ENCODE measurements around the gene ATL2. TPM values are rescaled to one million over a fixed set of nuclear protein-coding genes. Genes with fewer than 3 reads are reported as not detected.
A peak's percentile ranks its signal among the peaks of the same experiment; 100 is the strongest.

ATL2 gene
- total RNA-seq, 1 donor from 2014 or later: 55.8 TPM

- Histone ChIP-seq H3K27ac (ENCODE audit: low read depth, low read length) (peak overlapping the region; percentile 92), H3K4me3 (ENCODE audit: low read length in 3 of 3) (peak overlapping the region; percentile 84 to 96 (median 92)), H3K4me1 (ENCODE audit: control insufficient read depth in 3 of 3, insufficient read depth in 3 of 3, low read length in 3 of 3) (peaks cover 26 to 38% (median 32%) of the 10 kb centered on the region in 3 donors), H3K27me3 (ENCODE audit: control insufficient read depth in 3 of 3, insufficient read depth in 3 of 3, low read length in 3 of 3) (no peaks in the 10 kb centered on the region), H3K9me3 (ENCODE audit: control insufficient read depth in 3 of 3, low read length in 3 of 3) (no peaks in the 10 kb centered on the region), H3K9ac (ENCODE audit: low read depth in 1 of 3, low read length in 3 of 3) (peak overlapping the region; percentile 90 to 98 (median 92)), H3K36me3 (ENCODE audit: control insufficient read depth in 3 of 3, insufficient read depth in 3 of 3, low read length in 3 of 3) (no peaks in the 10 kb centered on the region)
Measured at GRCh38 chr2:38375696-38376345, 1.3 kb downstream of the ATL2 start.

- H3K9ac ChIP-seq (ENCODE audit: low read depth in 1 of 3, low read length in 3 of 3): peak overlapping the region; percentile 47 to 98 (median 90)
- peaks cover 26 to 38% (median 32%) of the 10 kb centered on the region in 3 donors for H3K4me1 ChIP-seq (ENCODE audit: control insufficient read depth in 3 of 3, insufficient read depth in 3 of 3, low read length in 3 of 3)
- peak overlapping the region; percentile 92 for H3K27ac ChIP-seq (ENCODE audit: low read depth, low read length)
Measured at GRCh38 chr2:38374984-38375383, 2.1 kb downstream of the ATL2 start.

GRCh38 chr2:38371235-38371634 lies 5.8 kb downstream of the ATL2 start:
- no peaks in the 10 kb centered on the region for H3K27me3 ChIP-seq (ENCODE audit: control insufficient read depth in 3 of 3, insufficient read depth in 3 of 3, low read length in 3 of 3)
- peaks cover 21 to 27% (median 24%) of the 10 kb centered on the region in 3 donors for H3K4me1 ChIP-seq (ENCODE audit: control insufficient read depth in 3 of 3, insufficient read depth in 3 of 3, low read length in 3 of 3)
- no peaks in the 10 kb centered on the region for H3K9me3 ChIP-seq (ENCODE audit: control insufficient read depth in 3 of 3, low read length in 3 of 3)
- H3K9ac ChIP-seq (ENCODE audit: low read depth in 1 of 3, low read length in 3 of 3): no peak overlapping the region
- H3K27ac ChIP-seq (ENCODE audit: low read depth, low read length): no peak overlapping the region
- no peak overlapping the region for H3K4me3 ChIP-seq (ENCODE audit: low read length in 3 of 3)
- H3K36me3 ChIP-seq (ENCODE audit: control insufficient read depth in 3 of 3, insufficient read depth in 3 of 3, low read length in 3 of 3): no peaks in the 10 kb centered on the region

More at GRCh38 chr2:38374984-38375383, 2.1 kb downstream of the ATL2 start:
- Histone ChIP-seq H3K36me3 (ENCODE audit: control insufficient read depth in 3 of 3, insufficient read depth in 3 of 3, low read length in 3 of 3) (no peaks in the 10 kb centered on the region), H3K27me3 (ENCODE audit: control insufficient read depth in 3 of 3, insufficient read depth in 3 of 3, low read length in 3 of 3) (no peaks in the 10 kb centered on the region), H3K9me3 (ENCODE audit: control insufficient read depth in 3 of 3, low read length in 3 of 3) (no peaks in the 10 kb centered on the region), H3K4me3 (ENCODE audit: low read length in 3 of 3) (peak overlapping the region in 2 of 3 donors; percentile 84 to 92)

- H3K9ac ChIP-seq (ENCODE audit: low read depth in 1 of 3, low read length in 3 of 3): no peak overlapping the region
- no peaks in the 10 kb centered on the region for H3K9me3 ChIP-seq (ENCODE audit: control insufficient read depth in 3 of 3, low read length in 3 of 3)
- peaks cover 19 to 25% (median 23%) of the 10 kb centered on the region in 3 donors for H3K4me1 ChIP-seq (ENCODE audit: control insufficient read depth in 3 of 3, insufficient read depth in 3 of 3, low read length in 3 of 3)
- H3K4me3 ChIP-seq (ENCODE audit: low read length in 3 of 3): no peak overlapping the region
- H3K36me3 ChIP-seq (ENCODE audit: control insufficient read depth in 3 of 3, insufficient read depth in 3 of 3, low read length in 3 of 3): no peaks in the 10 kb centered on the region
- H3K27ac ChIP-seq (ENCODE audit: low read depth, low read length): no peak overlapping the region
- no peaks in the 10 kb centered on the region for H3K27me3 ChIP-seq (ENCODE audit: control insufficient read depth in 3 of 3, insufficient read depth in 3 of 3, low read length in 3 of 3)
Measured at GRCh38 chr2:38370664-38371063, 6.4 kb downstream of the ATL2 start.

- no peaks in the 10 kb centered on the region for H3K27me3 ChIP-seq (ENCODE audit: control insufficient read depth in 3 of 3, insufficient read depth in 3 of 3, low read length in 3 of 3)
- no peaks in the 10 kb centered on the region for H3K36me3 ChIP-seq (ENCODE audit: control insufficient read depth in 3 of 3, insufficient read depth in 3 of 3, low read length in 3 of 3)
- no peak overlapping the region for H3K4me3 ChIP-seq (ENCODE audit: low read length in 3 of 3)
- no peak overlapping the region for H3K27ac ChIP-seq (ENCODE audit: low read depth, low read length)
- H3K9me3 ChIP-seq (ENCODE audit: control insufficient read depth in 3 of 3, low read length in 3 of 3): no peaks in the 10 kb centered on the region
- peaks cover 0 to 9% (median 2%) of the 10 kb centered on the region in 3 donors for H3K4me1 ChIP-seq (ENCODE audit: control insufficient read depth in 3 of 3, insufficient read depth in 3 of 3, low read length in 3 of 3)
- H3K9ac ChIP-seq (ENCODE audit: low read depth in 1 of 3, low read length in 3 of 3): no peak overlapping the region
Measured at GRCh38 chr2:38362232-38362631, 14.8 kb downstream of the ATL2 start.

GRCh38 chr2:38360177-38360576 lies 16.9 kb downstream of the ATL2 start:
- H3K36me3 ChIP-seq (ENCODE audit: control insufficient read depth in 3 of 3, insufficient read depth in 3 of 3, low read length in 3 of 3): no peaks in the 10 kb centered on the region
- no peaks in the 10 kb centered on the region for H3K9me3 ChIP-seq (ENCODE audit: control insufficient read depth in 3 of 3, low read length in 3 of 3)
- H3K9ac ChIP-seq (ENCODE audit: low read depth in 1 of 3, low read length in 3 of 3): no peak overlapping the region
- H3K4me3 ChIP-seq (ENCODE audit: low read length in 3 of 3): no peak overlapping the region
- H3K27ac ChIP-seq (ENCODE audit: low read depth, low read length): no peak overlapping the region
- H3K27me3 ChIP-seq (ENCODE audit: control insufficient read depth in 3 of 3, insufficient read depth in 3 of 3, low read length in 3 of 3): no peaks in the 10 kb centered on the region
- H3K4me1 ChIP-seq (ENCODE audit: control insufficient read depth in 3 of 3, insufficient read depth in 3 of 3, low read length in 3 of 3): peaks cover 0 to 5% (median 0%) of the 10 kb centered on the region in 3 donors

- no peaks in the 10 kb centered on the region for H3K9me3 ChIP-seq (ENCODE audit: control insufficient read depth in 3 of 3, low read length in 3 of 3)
- no peaks in the 10 kb centered on the region for H3K27me3 ChIP-seq (ENCODE audit: control insufficient read depth in 3 of 3, insufficient read depth in 3 of 3, low read length in 3 of 3)
- H3K4me1 ChIP-seq (ENCODE audit: control insufficient read depth in 3 of 3, insufficient read depth in 3 of 3, low read length in 3 of 3): peaks cover 6 to 7% (median 7%) of the 10 kb centered on the region in 3 donors
- H3K36me3 ChIP-seq (ENCODE audit: control insufficient read depth in 3 of 3, insufficient read depth in 3 of 3, low read length in 3 of 3): no peaks in the 10 kb centered on the region
- H3K9ac ChIP-seq (ENCODE audit: low read depth in 1 of 3, low read length in 3 of 3): no peak overlapping the region
- no peak overlapping the region for H3K4me3 ChIP-seq (ENCODE audit: low read length in 3 of 3)
- H3K27ac ChIP-seq (ENCODE audit: low read depth, low read length): no peak overlapping the region
Measured at GRCh38 chr2:38353402-38353801, 23.7 kb downstream of the ATL2 start.

- Histone ChIP-seq H3K9me3 (ENCODE audit: control insufficient read depth in 3 of 3, low read length in 3 of 3) (no peaks in the 10 kb centered on the region), H3K36me3 (ENCODE audit: control insufficient read depth in 3 of 3, insufficient read depth in 3 of 3, low read length in 3 of 3) (no peaks in the 10 kb centered on the region), H3K9ac (ENCODE audit: low read depth in 1 of 3, low read length in 3 of 3) (no peak overlapping the region), H3K4me3 (ENCODE audit: low read length in 3 of 3) (no peak overlapping the region), H3K27me3 (ENCODE audit: control insufficient read depth in 3 of 3, insufficient read depth in 3 of 3, low read length in 3 of 3) (no peaks in the 10 kb centered on the region), H3K27ac (ENCODE audit: low read depth, low read length) (no peak overlapping the region), H3K4me1 (ENCODE audit: control insufficient read depth in 3 of 3, insufficient read depth in 3 of 3, low read length in 3 of 3) (peaks cover 6 to 7% (median 7%) of the 10 kb centered on the region in 3 donors)
Measured at GRCh38 chr2:38352336-38352735, 24.7 kb downstream of the ATL2 start.

- Histone ChIP-seq H3K4me1 (ENCODE audit: control insufficient read depth in 3 of 3, insufficient read depth in 3 of 3, low read length in 3 of 3) (peaks cover 0 to 5% (median 0%) of the 10 kb centered on the region in 3 donors), H3K27ac (ENCODE audit: low read depth, low read length) (no peak overlapping the region), H3K9me3 (ENCODE audit: control insufficient read depth in 3 of 3, low read length in 3 of 3) (no peaks in the 10 kb centered on the region), H3K36me3 (ENCODE audit: control insufficient read depth in 3 of 3, insufficient read depth in 3 of 3, low read length in 3 of 3) (peaks cover 7 to 18% (median 11%) of the 10 kb centered on the region in 3 donors), H3K9ac (ENCODE audit: low read depth in 1 of 3, low read length in 3 of 3) (no peak overlapping the region), H3K4me3 (ENCODE audit: low read length in 3 of 3) (no peak overlapping the region), H3K27me3 (ENCODE audit: control insufficient read depth in 3 of 3, insufficient read depth in 3 of 3, low read length in 3 of 3) (no peaks in the 10 kb centered on the region)
Measured at GRCh38 chr2:38345323-38346038, 31.6 kb downstream of the ATL2 start.

GRCh38 chr2:38344813-38345212 lies 32.3 kb downstream of the ATL2 start:
- no peaks in the 10 kb centered on the region for H3K9me3 ChIP-seq (ENCODE audit: control insufficient read depth in 3 of 3, low read length in 3 of 3)
- H3K27me3 ChIP-seq (ENCODE audit: control insufficient read depth in 3 of 3, insufficient read depth in 3 of 3, low read length in 3 of 3): no peaks in the 10 kb centered on the region
- H3K27ac ChIP-seq (ENCODE audit: low read depth, low read length): no peak overlapping the region
- no peak overlapping the region for H3K9ac ChIP-seq (ENCODE audit: low read depth in 1 of 3, low read length in 3 of 3)
- peaks cover 0 to 5% (median 0%) of the 10 kb centered on the region in 3 donors for H3K4me1 ChIP-seq (ENCODE audit: control insufficient read depth in 3 of 3, insufficient read depth in 3 of 3, low read length in 3 of 3)
- H3K4me3 ChIP-seq (ENCODE audit: low read length in 3 of 3): no peak overlapping the region
- peaks cover 7 to 18% (median 15%) of the 10 kb centered on the region in 3 donors for H3K36me3 ChIP-seq (ENCODE audit: control insufficient read depth in 3 of 3, insufficient read depth in 3 of 3, low read length in 3 of 3)

Measured in skeletal muscle tissue (tissue), 4 donors.